GM10248 (cell line): ENCODE results near the gene THAP4.

ENCODE experiments used
- CTCF ChIA-PET: fragments of 300-600 bp; sonication (Branson Sonifier 250); formaldehyde crosslinking; extraction: SDS; loops from one replicate; lab custom pipeline; 2021; ENCODE audit warnings: antibody characterized with exemption; lab: Yijun Ruan, JAX
- POLR2A ChIA-PET: fragments of 350-650 bp; sonication (Branson Sonifier 250); formaldehyde crosslinking; extraction: SDS; loops from one replicate; lab custom pipeline; 2020; ENCODE audit warnings: antibody characterized with exemption; lab: Yijun Ruan, JAX
- DNase-seq: peaks from one replicate; pipeline ENCODE4 v3.0.0; 2012; ENCODE audit errors: extremely low spot score
- TF ChIP-seq, protein P1 (sequence below): IDR thresholded peaks from 2 replicates; pipeline ENCODE4 v1.5.1; 2012; ENCODE audit warnings: mild to moderate bottlenecking, low read depth; ENCODE audit errors: extremely low read depth, missing control alignments, control extremely low read depth

THAP4 gene

GRCh38 chr2:241613017-241613780 lies 23.8 kb downstream of the THAP4 start:
- TF ChIP-seq, protein P1, sequence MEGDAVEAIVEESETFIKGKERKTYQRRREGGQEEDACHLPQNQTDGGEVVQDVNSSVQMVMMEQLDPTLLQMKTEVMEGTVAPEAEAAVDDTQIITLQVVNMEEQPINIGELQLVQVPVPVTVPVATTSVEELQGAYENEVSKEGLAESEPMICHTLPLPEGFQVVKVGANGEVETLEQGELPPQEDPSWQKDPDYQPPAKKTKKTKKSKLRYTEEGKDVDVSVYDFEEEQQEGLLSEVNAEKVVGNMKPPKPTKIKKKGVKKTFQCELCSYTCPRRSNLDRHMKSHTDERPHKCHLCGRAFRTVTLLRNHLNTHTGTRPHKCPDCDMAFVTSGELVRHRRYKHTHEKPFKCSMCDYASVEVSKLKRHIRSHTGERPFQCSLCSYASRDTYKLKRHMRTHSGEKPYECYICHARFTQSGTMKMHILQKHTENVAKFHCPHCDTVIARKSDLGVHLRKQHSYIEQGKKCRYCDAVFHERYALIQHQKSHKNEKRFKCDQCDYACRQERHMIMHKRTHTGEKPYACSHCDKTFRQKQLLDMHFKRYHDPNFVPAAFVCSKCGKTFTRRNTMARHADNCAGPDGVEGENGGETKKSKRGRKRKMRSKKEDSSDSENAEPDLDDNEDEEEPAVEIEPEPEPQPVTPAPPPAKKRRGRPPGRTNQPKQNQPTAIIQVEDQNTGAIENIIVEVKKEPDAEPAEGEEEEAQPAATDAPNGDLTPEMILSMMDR, result no peak
- DNase-seq, result no peak
- POLR2A ChIA-PET, result interaction anchor here (0.7 kb wide), 2 partner anchors 15 to 44 kb away, joined by 5 to 6 read pairs; no protein-coding TSS in a partner anchor
- CTCF ChIA-PET, result interaction anchor here (0.8 to 1.5 kb wide), 4 partner anchors 19 to 250 kb away, joined by 3 read pairs; no protein-coding TSS in a partner anchor

GRCh38 chr2:241612156-241613016 lies 24.6 kb downstream of the THAP4 start:
- no peak for DNase-seq
- TF ChIP-seq, protein P1, result no peak
- ChIA-PET CTCF (interaction anchor here (0.8 to 1.5 kb wide), 4 partner anchors 19 to 249 kb away, joined by 3 read pairs; no protein-coding TSS in a partner anchor), POLR2A (interaction anchor here (0.7 kb wide), 1 partner anchor 14 kb away, joined by 5 read pairs; no protein-coding TSS in a partner anchor)

- DNase-seq, result no peak
- ChIA-PET POLR2A (no interaction called here), CTCF (interaction anchor here (0.9 to 1.3 kb wide), 4 partner anchors 20 to 392 kb away, joined by 3 to 4 read pairs (median 4); no protein-coding TSS in a partner anchor)
- TF ChIP-seq, protein P1, result no peak
These were observed 25.9 kb downstream of the THAP4 start for GRCh38 chr2:241611062-241611461.

GRCh38 chr2:241609859-241610793 lies 26.8 kb downstream of the THAP4 start:
- TF ChIP-seq, protein P1, result peak; percentile 91
- ChIA-PET POLR2A (no interaction called here), CTCF (interaction anchor here (0.6 to 2.6 kb wide), 9 partner anchors 10 to 392 kb away, joined by 3 to 12 read pairs (median 3); no protein-coding TSS in a partner anchor)
- DNase-seq, result peak; percentile 95

DNA sequence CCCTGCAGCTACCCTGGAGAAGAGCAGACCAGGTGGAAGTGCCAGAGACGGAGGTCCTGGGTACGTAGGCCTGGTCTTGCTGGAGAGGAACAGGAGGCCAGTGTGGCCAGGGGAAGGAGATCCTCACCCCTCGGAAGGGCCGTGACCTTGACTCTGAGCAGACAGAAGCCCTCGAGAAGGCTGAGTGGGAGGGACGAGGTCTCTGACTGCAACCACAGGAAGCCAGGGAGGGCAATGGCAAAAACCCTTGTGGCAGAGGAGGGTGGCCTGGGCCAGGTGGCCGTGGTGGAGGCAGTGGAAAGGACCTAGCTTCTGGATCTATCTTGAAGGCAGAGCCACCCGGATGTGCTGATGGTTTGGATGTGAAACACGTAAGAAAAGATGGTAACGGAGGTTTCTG lies 28.1 kb downstream of the THAP4 start:
- POLR2A ChIA-PET, result no interaction called here
- TF ChIP-seq, protein P1, result no peak
- DNase-seq, result no peak
- CTCF ChIA-PET, result interaction anchor here (2.6 kb wide), 1 partner anchor 10 kb away, joined by 12 read pairs; no protein-coding TSS in a partner anchor
